ENCODE data around the gene EEF1A2. TPM values are rescaled to one million over a fixed set of nuclear protein-coding genes. Genes with fewer than 3 reads are reported as not detected.
"Not testable (repeated sequence)": the region's sequence is repeated elsewhere in the genome, so short reads cannot be mapped to it uniquely, and the experiment has no call there.

EEF1A2 gene
- total RNA-seq, 2 donors from 2014 or later = 2.4 TPM; not detected in 1

GRCh38 chr20:63519668-63520503, 21.0 kb upstream of the EEF1A2 start:
- H3K36me3 ChIP-seq = peaks cover 7% of the 10 kb centered on the region
- peaks cover 12 to 29% of the 10 kb centered on the region in 2 donors for H3K4me1 ChIP-seq (ENCODE audit: control insufficient read depth in 1 of 2, low read depth in 2 of 2)
- ATAC-seq (ENCODE audit: insufficient number of reproducible peaks, low FRiP score, low read depth) (peak; percentile 2), DNase-seq (ENCODE audit: low spot score) (no peak)
- H3K9me3 ChIP-seq = no peaks in the 10 kb centered on the region
- H3K4me3 ChIP-seq = peak overlapping the region; percentile 96
- H3K27ac ChIP-seq = peak overlapping the region; percentile 78 to 79
- peak; percentile 35 for TF ChIP-seq CTCF (IDR thresholded peaks at IDR 0.05)
- H3K27me3 ChIP-seq (replicated peaks; ENCODE audit: insufficient read depth) = no peaks in the 10 kb centered on the region

- Histone ChIP-seq H3K4me1 (ENCODE audit: control insufficient read depth in 1 of 2, low read depth in 2 of 2) (peaks cover 12 to 29% of the 10 kb centered on the region in 2 donors), H3K4me3 (peak overlapping the region; percentile 96), H3K27ac (no peak overlapping the region), H3K27me3 (replicated peaks; ENCODE audit: insufficient read depth) (no peaks in the 10 kb centered on the region), H3K36me3 (peaks cover 7% of the 10 kb centered on the region), H3K9me3 (no peaks in the 10 kb centered on the region)
- TF ChIP-seq CTCF (IDR thresholded peaks at IDR 0.05) = no peak
- ATAC-seq (ENCODE audit: insufficient number of reproducible peaks, low FRiP score, low read depth) (no peak), DNase-seq (ENCODE audit: low spot score) (no peak)
Observed at GRCh38 chr20:63518946-63519667, 20.2 kb upstream of the EEF1A2 start.

GRCh38 chr20:63518351-63518861, 19.5 kb upstream of the EEF1A2 start:
- H3K9me3 ChIP-seq = no peaks in the 10 kb centered on the region
- peaks cover 12 to 29% of the 10 kb centered on the region in 2 donors for H3K4me1 ChIP-seq (ENCODE audit: control insufficient read depth in 1 of 2, low read depth in 2 of 2)
- no peak overlapping the region for H3K4me3 ChIP-seq
- no peak for ATAC-seq (ENCODE audit: insufficient number of reproducible peaks, low FRiP score, low read depth)
- no peak overlapping the region for H3K27ac ChIP-seq
- peaks cover 5% of the 10 kb centered on the region for H3K36me3 ChIP-seq
- TF ChIP-seq CTCF (IDR thresholded peaks at IDR 0.05) = no peak
- no peak for DNase-seq (ENCODE audit: low spot score)
- no peaks in the 10 kb centered on the region for H3K27me3 ChIP-seq (replicated peaks; ENCODE audit: insufficient read depth)

- no peak for ATAC-seq (ENCODE audit: insufficient number of reproducible peaks, low FRiP score, low read depth)
- TF ChIP-seq CTCF (IDR thresholded peaks at IDR 0.05) = no peak
- no peaks in the 10 kb centered on the region for H3K9me3 ChIP-seq
- H3K36me3 ChIP-seq = no peaks in the 10 kb centered on the region
- peaks cover 12 to 22% of the 10 kb centered on the region in 2 donors for H3K4me1 ChIP-seq (ENCODE audit: control insufficient read depth in 1 of 2, low read depth in 2 of 2)
- no peak for DNase-seq (ENCODE audit: low spot score)
- no peak overlapping the region for H3K4me3 ChIP-seq
- no peaks in the 10 kb centered on the region for H3K27me3 ChIP-seq (replicated peaks; ENCODE audit: insufficient read depth)
- no peak overlapping the region for H3K27ac ChIP-seq
Observed at GRCh38 chr20:63517376-63518309, 18.8 kb upstream of the EEF1A2 start.

GRCh38 chr20:63514520-63514919, 15.6 kb upstream of the EEF1A2 start:
- H3K27ac ChIP-seq; H3K9me3 ChIP-seq; ATAC-seq (ENCODE audit: insufficient number of reproducible peaks, low FRiP score, low read depth); H3K27me3 ChIP-seq (replicated peaks; ENCODE audit: insufficient read depth); H3K4me1 ChIP-seq (ENCODE audit: control insufficient read depth in 1 of 2, low read depth in 2 of 2); H3K4me3 ChIP-seq; DNase-seq (ENCODE audit: low spot score); H3K36me3 ChIP-seq: not testable (repeated sequence)

Measured in thoracic aorta (tissue), 2 donors.